GM23338 (cell line): ENCODE measurements around the gene ITGA1. TPM values are rescaled to one million over a fixed set of nuclear protein-coding genes. Genes with fewer than 3 reads are reported as not detected.

Source experiments
- ATAC-seq: fragments of 200-7000 bp; cut with Tn5 transposase; 3 replicates; pipeline ENCODE4 v1.9.1; 2020
- DNase-seq: peaks from one replicate; pipeline ENCODE4 v3.0.0-alpha.2; 2015; ENCODE audit warnings: low spot score
- H2AFZ ChIP-seq: fragments of 200-600 bp; sonication (generic); 2 replicates; pipeline ENCODE4 v1.8.0; 2016; ENCODE audit warnings: antibody characterized with exemption, mild to moderate bottlenecking, moderate library complexity
- H3F3A ChIP-seq: fragments of 200-600 bp; sonication (generic); replicated peaks from 2 replicates; pipeline ENCODE4 v1.8.0; 2017; ENCODE audit warnings: antibody characterized with exemption, mixed run types, low read depth
- H3K27ac ChIP-seq: fragments of 200-600 bp; sonication (generic); 2 replicates; pipeline ENCODE4 v1.6.1; 2016; ENCODE audit warnings: low read depth
- H3K27me3 ChIP-seq: fragments of 200-600 bp; sonication (generic); 2 replicates; pipeline ENCODE4 v1.8.0; 2016; ENCODE audit warnings: mild to moderate bottlenecking, mixed run types, moderate library complexity; ENCODE audit not compliant: insufficient read depth
- H3K36me3 ChIP-seq: fragments of 200-600 bp; sonication (generic); 2 replicates; pipeline ENCODE4 v1.8.0; 2016; ENCODE audit warnings: mild to moderate bottlenecking; ENCODE audit not compliant: insufficient read depth
- H3K4me1 ChIP-seq: fragments of 200-600 bp; sonication (generic); 2 replicates; pipeline ENCODE4 v1.8.0; 2016; ENCODE audit warnings: mild to moderate bottlenecking, moderate library complexity; ENCODE audit not compliant: insufficient read depth
- H3K4me2 ChIP-seq: fragments of 200-600 bp; sonication (generic); 2 replicates; pipeline ENCODE4 v1.7.1; 2017; ENCODE audit warnings: mixed run types
- H3K4me3 ChIP-seq: fragments of 200-600 bp; sonication (generic); 2 replicates; pipeline ENCODE4 v1.6.1; 2016; ENCODE audit warnings: mixed run types
- H3K79me2 ChIP-seq: fragments of 200-600 bp; sonication (generic); replicated peaks from 2 replicates; pipeline ENCODE4 v1.8.0; 2017; ENCODE audit warnings: mild to moderate bottlenecking; ENCODE audit not compliant: insufficient read depth
- H3K9me2 ChIP-seq: fragments of 200-600 bp; sonication (generic); 2 replicates; pipeline ENCODE4 v1.8.0; 2017; ENCODE audit not compliant: insufficient read depth
- H4K20me1 ChIP-seq: fragments of 200-600 bp; sonication (generic); replicated peaks from 2 replicates; pipeline ENCODE4 v1.8.0; 2017; ENCODE audit warnings: mild to moderate bottlenecking; ENCODE audit not compliant: insufficient read depth
- H3K27ac Mint-ChIP-seq: 2 replicates; pipeline ENCODE4 v1.8.0; 2020; ENCODE audit warnings: inconsistent platforms, mild to moderate bottlenecking, moderate library complexity, mixed read lengths
- H3K27me3 Mint-ChIP-seq: 3 replicates; pipeline ENCODE4 v1.8.0; 2022; ENCODE audit warnings: low read depth, mild to moderate bottlenecking, moderate library complexity, mixed read lengths, inconsistent platforms; ENCODE audit not compliant: insufficient read depth, poor library complexity
- H3K36me3 Mint-ChIP-seq: 3 replicates; pipeline ENCODE4 v1.8.0; 2021; ENCODE audit warnings: low read depth, mild to moderate bottlenecking, inconsistent platforms, moderate library complexity, mixed read lengths
- H3K4me1 Mint-ChIP-seq: 3 replicates; pipeline ENCODE4 v1.8.0; 2020; ENCODE audit warnings: mild to moderate bottlenecking, inconsistent platforms, mixed read lengths
- H3K4me3 Mint-ChIP-seq: 3 replicates; pipeline ENCODE4 v1.8.0; 2021; ENCODE audit warnings: moderate library complexity, mild to moderate bottlenecking, inconsistent platforms, mixed read lengths
- H3K9me3 Mint-ChIP-seq: 3 replicates; pipeline ENCODE4 v1.8.0; 2020; ENCODE audit warnings: moderate library complexity, mild to moderate bottlenecking, inconsistent platforms, mixed read lengths
- CREB1 ChIP-seq: fragments of 250-450 bp; sonication (Bioruptor Pico); IDR thresholded peaks from 2 replicates; pipeline ENCODE4 v1.5.0; 2020; ENCODE audit warnings: low read depth, mild to moderate bottlenecking, moderate library complexity
- CTCF ChIP-seq, 2 experiments: fragments of 200-600 bp in 1 of 2; sonication (generic) in 1 of 2; conservative IDR thresholded peaks; 2 replicates each; pipeline versions ENCODE4 v1.5.1 to v1.6.1; 2016 to 2017; ENCODE audit warnings: antibody characterized with exemption in 2 of 2, low read depth in 2 of 2, mild to moderate bottlenecking in 2 of 2, moderate library complexity in 1 of 2
- ETS1 ChIP-seq: IDR thresholded peaks from 2 replicates; pipeline ENCODE4 v1.6.1; 2016; ENCODE audit warnings: antibody characterized with exemption
- EZH2 ChIP-seq: fragments of 200-600 bp; sonication (generic); IDR thresholded peaks from one replicate; pipeline ENCODE4 v1.8.0; 2017; ENCODE audit warnings: antibody characterized with exemption, mild to moderate bottlenecking, low read depth; ENCODE audit not compliant: unreplicated experiment
- EZH2phosphoT487 ChIP-seq: fragments of 200-600 bp; sonication (generic); IDR thresholded peaks from one replicate; pipeline ENCODE4 v1.8.1; 2018; ENCODE audit warnings: antibody characterized with exemption; ENCODE audit not compliant: unreplicated experiment
- JUNB ChIP-seq: IDR thresholded peaks from one replicate; pipeline ENCODE4 v1.6.1; 2016; ENCODE audit warnings: antibody characterized with exemption; ENCODE audit not compliant: unreplicated experiment
- NANOG ChIP-seq: IDR thresholded peaks from 2 replicates; pipeline ENCODE4 v1.6.1; 2016; ENCODE audit warnings: antibody characterized with exemption, borderline replicate concordance
- POLR2AphosphoS5 ChIP-seq: IDR thresholded peaks from 2 replicates; pipeline ENCODE4 v1.6.1; 2016; ENCODE audit warnings: antibody characterized with exemption, low read depth
- REST ChIP-seq: IDR thresholded peaks from one replicate; pipeline ENCODE4 v1.6.1; 2018; ENCODE audit warnings: antibody characterized with exemption; ENCODE audit not compliant: unreplicated experiment
- STAT1 ChIP-seq: IDR thresholded peaks from one replicate; pipeline ENCODE4 v1.6.1; 2016; ENCODE audit warnings: antibody characterized with exemption; ENCODE audit not compliant: unreplicated experiment
- ZNF114 ChIP-seq: fragments of 250-450 bp; sonication (Bioruptor Pico); IDR thresholded peaks from 2 replicates; pipeline ENCODE4 v1.5.0; 2020; ENCODE audit warnings: mild to moderate bottlenecking, moderate library complexity
- polyA plus RNA-seq: library from polyadenylated mRNA; unstranded; fragments of >200 nt; fragmentation: Nextera tagmentation; extraction: Ambion mirVana; gene quantifications from 2 replicates; pipeline ENCODE4 v1.2.1, GENCODE V29; 2016
- total RNA-seq: library from RNA; depleted of rRNA; stranded (reverse); fragments of >200 nt; shearing (Covaris generic); gene quantifications from 2 replicates; pipeline ENCODE4 v1.2.3, GENCODE V29; 2014

ITGA1 gene
- total and polyA plus RNA-seq, 2 experiments from 2014 or later, result 1.8 to 4.9 TPM

DNA sequence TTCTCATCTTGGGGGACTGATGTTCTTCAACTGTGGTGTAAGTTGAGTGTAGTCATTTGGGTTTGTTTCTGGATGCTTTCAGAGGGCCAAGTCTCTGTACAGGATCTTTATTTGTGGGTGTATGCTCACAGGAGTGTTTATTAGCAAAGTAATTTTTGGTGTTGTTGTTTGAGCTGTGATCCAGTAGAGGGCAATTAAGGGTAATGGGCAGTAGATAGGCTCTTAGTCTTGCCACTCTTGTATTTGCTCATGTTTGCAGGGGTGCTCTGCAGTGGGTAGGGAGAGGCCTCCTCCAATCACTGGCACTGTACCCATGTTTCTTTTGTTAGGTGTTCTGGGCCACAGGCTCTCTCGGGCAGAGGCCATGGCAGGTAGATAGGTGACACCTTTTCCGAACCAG lies 155.6 kb downstream of the ITGA1 start (continued):
- TF ChIP-seq JUNB, result no peak
- no peak for TF ChIP-seq NANOG
- TF ChIP-seq CTCF (conservative IDR thresholded peaks at IDR 0.05; ENCODE audit: low read depth in 2 of 2), result peak in 1 of 2 experiments; percentile 22; a peak in 1 of 4 replicates

GRCh38 chr5:52943808-52944207 lies 156.1 kb downstream of the ITGA1 start:
- Histone ChIP-seq H3K9me2 (no peaks in the 10 kb centered on the region), H3K27ac (no peak overlapping the region), H3K4me1 (no peaks in the 10 kb centered on the region), H3K36me3 (no peaks in the 10 kb centered on the region), H3K4me3 (no peak overlapping the region), H3K79me2 (no peaks in the 10 kb centered on the region), H2AFZ (no peak overlapping the region), H3F3A (no peaks in the 10 kb centered on the region), H4K20me1 (no peaks in the 10 kb centered on the region), H3K27me3 (no peaks in the 10 kb centered on the region), H3K4me2 (no peak overlapping the region)
- no peaks in the 10 kb centered on the region for H3K27me3 Mint-ChIP-seq
- no peaks in the 10 kb centered on the region for H3K36me3 Mint-ChIP-seq
- no peaks in the 10 kb centered on the region for H3K9me3 Mint-ChIP-seq
- ATAC-seq (no peak), DNase-seq (no peak)
- H3K4me3 Mint-ChIP-seq, result no peak overlapping the region
- no peaks in the 10 kb centered on the region for H3K4me1 Mint-ChIP-seq
- H3K27ac Mint-ChIP-seq, result no peak overlapping the region
- TF ChIP-seq POLR2AphosphoS5, result no peak
- no peak for TF ChIP-seq JUNB
- no peak for TF ChIP-seq CTCF (conservative IDR thresholded peaks at IDR 0.05; ENCODE audit: low read depth in 2 of 2)
- no peak for TF ChIP-seq ZNF114 (CRISPR knock-in tag)
- TF ChIP-seq NANOG, result no peak
- no peak for TF ChIP-seq STAT1
- TF ChIP-seq EZH2, result no peak
- TF ChIP-seq REST, result no peak
- TF ChIP-seq ETS1, result no peak
- TF ChIP-seq CREB1, result no peak
- no peak for TF ChIP-seq EZH2phosphoT487
